PFSK-1 (cell line): Measurements from ENCODE around the gene DCK.

Source experiments
- FOXP2 ChIP-seq: optimal IDR thresholded peaks from 2 replicates; pipeline ENCODE3; 2011; ENCODE audit warnings: borderline replicate concordance, control low read depth, inconsistent platforms; ENCODE audit not compliant: insufficient read depth; ENCODE audit errors: extremely low read length, extremely low read depth
- POLR2AphosphoS5 ChIP-seq: IDR thresholded peaks from 2 replicates; pipeline ENCODE4 v1.6.1; 2012; ENCODE audit warnings: low read depth, mild to moderate bottlenecking, control low read depth, low read length, moderate library complexity
- SIN3A ChIP-seq: IDR thresholded peaks from 2 replicates; pipeline ENCODE4 v1.6.1; 2012; ENCODE audit warnings: mild to moderate bottlenecking, low read length, moderate library complexity, borderline replicate concordance; ENCODE audit not compliant: insufficient read depth
- TAF1 ChIP-seq: IDR thresholded peaks from 2 replicates; pipeline ENCODE4 v1.6.1; 2012; ENCODE audit warnings: low read length, control low read depth, borderline replicate concordance; ENCODE audit not compliant: insufficient read depth
- TF ChIP-seq, protein P1 (sequence below), 2 experiments: IDR thresholded peaks; 2 replicates each; pipeline versions ENCODE4 v1.6.1 to v1.8.0; 2011 to 2012; ENCODE audit warnings: low read depth in 2 of 2, low read length in 2 of 2, control low read depth in 1 of 2, inconsistent platforms in 1 of 2, mild to moderate bottlenecking in 1 of 2, moderate library complexity in 1 of 2; ENCODE audit not compliant: insufficient read depth in 1 of 2

The DCK gene

DNA sequence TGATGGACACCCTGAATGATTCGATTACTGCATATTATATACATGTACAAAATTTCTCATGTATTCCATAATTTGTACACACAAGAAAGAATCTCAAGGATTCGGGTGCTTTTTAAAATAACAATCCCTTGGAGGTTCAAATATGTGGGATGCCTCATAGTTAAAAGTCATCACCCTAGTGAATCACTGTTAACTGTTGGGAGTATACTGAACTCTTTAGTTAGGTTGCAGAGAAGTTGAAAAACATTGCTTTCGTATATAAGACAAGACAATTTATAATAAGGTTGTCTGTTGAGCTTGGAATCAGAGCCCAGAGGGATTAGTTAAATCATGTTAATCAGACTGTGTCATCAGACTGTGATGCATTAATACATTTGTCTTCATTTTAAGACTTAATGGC is 15.6 kb downstream of the DCK start:
- TF ChIP-seq SIN3A (no peak), FOXP2 (no peak), POLR2AphosphoS5 (no peak), TAF1 (no peak)
- TF ChIP-seq, protein P1, sequence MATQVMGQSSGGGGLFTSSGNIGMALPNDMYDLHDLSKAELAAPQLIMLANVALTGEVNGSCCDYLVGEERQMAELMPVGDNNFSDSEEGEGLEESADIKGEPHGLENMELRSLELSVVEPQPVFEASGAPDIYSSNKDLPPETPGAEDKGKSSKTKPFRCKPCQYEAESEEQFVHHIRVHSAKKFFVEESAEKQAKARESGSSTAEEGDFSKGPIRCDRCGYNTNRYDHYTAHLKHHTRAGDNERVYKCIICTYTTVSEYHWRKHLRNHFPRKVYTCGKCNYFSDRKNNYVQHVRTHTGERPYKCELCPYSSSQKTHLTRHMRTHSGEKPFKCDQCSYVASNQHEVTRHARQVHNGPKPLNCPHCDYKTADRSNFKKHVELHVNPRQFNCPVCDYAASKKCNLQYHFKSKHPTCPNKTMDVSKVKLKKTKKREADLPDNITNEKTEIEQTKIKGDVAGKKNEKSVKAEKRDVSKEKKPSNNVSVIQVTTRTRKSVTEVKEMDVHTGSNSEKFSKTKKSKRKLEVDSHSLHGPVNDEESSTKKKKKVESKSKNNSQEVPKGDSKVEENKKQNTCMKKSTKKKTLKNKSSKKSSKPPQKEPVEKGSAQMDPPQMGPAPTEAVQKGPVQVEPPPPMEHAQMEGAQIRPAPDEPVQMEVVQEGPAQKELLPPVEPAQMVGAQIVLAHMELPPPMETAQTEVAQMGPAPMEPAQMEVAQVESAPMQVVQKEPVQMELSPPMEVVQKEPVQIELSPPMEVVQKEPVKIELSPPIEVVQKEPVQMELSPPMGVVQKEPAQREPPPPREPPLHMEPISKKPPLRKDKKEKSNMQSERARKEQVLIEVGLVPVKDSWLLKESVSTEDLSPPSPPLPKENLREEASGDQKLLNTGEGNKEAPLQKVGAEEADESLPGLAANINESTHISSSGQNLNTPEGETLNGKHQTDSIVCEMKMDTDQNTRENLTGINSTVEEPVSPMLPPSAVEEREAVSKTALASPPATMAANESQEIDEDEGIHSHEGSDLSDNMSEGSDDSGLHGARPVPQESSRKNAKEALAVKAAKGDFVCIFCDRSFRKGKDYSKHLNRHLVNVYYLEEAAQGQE (IDR thresholded peaks at IDR 0.05; ENCODE audit: insufficient read depth in 1 of 2, low read depth in 2 of 2, low read length in 2 of 2), result no peak

DNA sequence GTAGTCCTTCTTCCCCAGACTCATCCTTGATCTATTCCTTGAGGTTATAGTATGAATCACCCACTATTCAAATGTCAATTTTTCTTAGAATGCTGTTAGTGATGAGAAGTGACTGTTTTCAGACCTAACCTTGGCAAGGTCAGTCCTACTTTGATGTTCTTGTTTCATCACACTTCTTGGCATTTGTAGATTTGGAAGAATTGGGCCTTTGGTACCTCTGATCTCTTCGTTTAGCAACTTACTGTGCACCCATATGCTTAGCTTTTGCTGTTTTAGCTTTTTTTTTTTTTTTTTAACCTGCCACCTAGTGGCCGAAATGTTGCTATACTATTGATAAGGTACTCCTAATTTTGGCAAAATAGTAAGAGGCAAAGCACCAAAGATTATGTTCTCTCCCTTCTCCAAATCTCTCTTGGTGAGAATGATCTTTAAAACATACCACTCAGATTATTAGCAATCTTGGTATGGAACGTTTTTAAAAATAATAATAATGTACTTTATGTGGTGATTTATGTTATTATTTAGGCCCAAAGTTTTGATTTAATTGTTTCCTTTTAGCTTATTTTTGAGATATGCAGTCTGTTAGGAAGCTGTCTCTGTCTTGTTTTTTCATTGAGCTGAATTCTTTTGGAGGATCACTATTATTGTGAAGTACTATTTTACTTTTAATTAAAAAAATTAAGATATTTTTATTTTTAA is 16.6 kb downstream of the DCK start:
- TF ChIP-seq SIN3A (no peak), TAF1 (no peak), FOXP2 (no peak), POLR2AphosphoS5 (no peak)
- TF ChIP-seq, protein P1 (IDR thresholded peaks at IDR 0.05; ENCODE audit: insufficient read depth in 1 of 2, low read depth in 2 of 2, low read length in 2 of 2), result no peak

DNA sequence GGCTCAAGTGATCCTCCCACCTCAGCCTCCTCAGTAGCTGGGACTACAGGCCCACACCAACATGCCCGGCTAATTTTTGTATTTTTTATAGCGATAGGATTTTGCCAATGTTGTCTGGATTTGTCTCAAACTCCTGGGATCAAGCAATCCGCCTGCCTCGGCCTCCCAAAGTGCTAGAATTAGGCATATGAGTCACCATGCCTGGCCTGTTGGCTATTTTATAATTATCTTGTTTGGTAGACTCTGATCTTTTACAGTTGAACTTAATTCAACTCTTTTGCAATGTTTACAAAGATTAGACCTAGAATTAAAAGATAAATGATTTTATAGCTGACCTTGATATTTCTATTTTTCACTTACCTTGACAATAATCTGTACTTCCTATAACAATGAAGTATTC is 18.0 kb downstream of the DCK start:
- no peak for TF ChIP-seq SIN3A
- TF ChIP-seq POLR2AphosphoS5, result no peak
- TF ChIP-seq, protein P1 (IDR thresholded peaks at IDR 0.05; ENCODE audit: insufficient read depth in 1 of 2, low read depth in 2 of 2, low read length in 2 of 2), result no peak
- no peak for TF ChIP-seq FOXP2
- no peak for TF ChIP-seq TAF1

DNA sequence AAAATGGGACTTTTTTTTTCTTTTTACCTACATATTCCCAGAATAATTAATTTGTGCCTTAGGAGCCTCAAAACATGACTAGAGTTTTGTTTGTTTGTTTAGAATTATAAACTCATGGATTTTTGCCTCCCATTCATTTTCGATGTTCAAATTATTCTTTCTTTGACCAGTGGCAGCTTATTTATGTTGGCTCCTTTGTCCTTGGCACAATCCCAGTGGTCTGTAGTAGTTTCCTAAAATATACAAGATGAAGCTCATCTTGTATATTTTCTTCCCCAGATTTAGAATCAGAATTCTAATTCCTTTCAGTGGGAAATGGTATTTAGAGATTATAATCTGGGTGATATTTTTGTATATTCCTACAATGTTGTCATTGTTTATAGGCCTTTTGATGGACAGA is 27.2 kb downstream of the DCK start:
- TF ChIP-seq POLR2AphosphoS5 (no peak), FOXP2 (no peak), SIN3A (no peak)

DNA sequence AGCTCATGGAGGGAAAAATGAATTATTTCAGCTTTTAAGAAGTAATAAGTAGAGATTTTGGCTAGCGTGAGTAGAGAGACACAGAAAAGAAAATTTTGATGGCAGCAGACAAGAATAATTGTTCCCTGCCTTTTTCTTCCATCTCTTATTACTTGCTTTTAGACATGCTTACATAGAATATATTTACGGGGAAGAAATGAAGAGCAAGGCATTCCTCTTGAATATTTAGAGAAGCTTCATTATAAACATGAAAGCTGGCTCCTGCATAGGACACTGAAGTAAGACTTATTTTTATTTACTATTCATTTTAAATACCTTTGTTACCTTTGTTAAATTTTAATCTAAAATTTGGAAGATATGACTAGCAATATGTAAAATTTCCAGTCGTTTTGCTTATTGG is 32.2 kb downstream of the DCK start:
- TF ChIP-seq FOXP2 (no peak), TAF1 (no peak), SIN3A (no peak), POLR2AphosphoS5 (no peak)

DNA sequence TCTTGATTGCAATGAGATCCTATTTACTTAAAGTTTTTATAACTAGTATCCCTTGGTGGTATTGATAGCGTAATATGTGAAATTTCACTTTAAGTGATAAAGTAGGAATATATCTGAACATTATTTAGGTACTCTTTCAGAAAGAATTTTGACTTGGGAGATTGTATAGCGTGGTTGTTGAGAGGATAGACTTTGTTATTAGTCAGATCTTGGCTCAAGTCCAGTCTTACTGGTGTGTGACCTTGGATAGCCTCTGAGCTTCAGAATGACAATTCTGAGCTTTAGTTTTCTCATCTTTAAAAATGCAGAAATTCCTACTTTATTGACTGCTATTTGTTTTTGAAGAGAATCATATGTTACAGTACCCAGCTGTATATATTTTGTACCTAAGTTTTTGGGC is 32.6 kb downstream of the DCK start:
- no peak for TF ChIP-seq POLR2AphosphoS5
- no peak for TF ChIP-seq TAF1
- no peak for TF ChIP-seq FOXP2
- TF ChIP-seq SIN3A, result no peak
- TF ChIP-seq, protein P1 (IDR thresholded peaks at IDR 0.05; ENCODE audit: insufficient read depth in 1 of 2, low read depth in 2 of 2, low read length in 2 of 2), result no peak
